Activated effector memory CD4-positive, alpha-beta T cell treated with Interleukin-2 at 50 U/mL for 16 hours (primary cell): Measurements from ENCODE around the gene GHSR.

Source experiments
- DNase-seq: peaks from one replicate; pipeline ENCODE4 v3.0.0-alpha.2; 2020

GHSR gene

GRCh38 chr3:172415323-172415722 lies 32.9 kb downstream of the GHSR start:
- DNase-seq = no peak

- DNase-seq = no peak
These were observed 36.7 kb downstream of the GHSR start for GRCh38 chr3:172411478-172411947.

GRCh38 chr3:172410702-172411477 lies 37.4 kb downstream of the GHSR start:
- no peak for DNase-seq

GRCh38 chr3:172407872-172408271 lies 40.4 kb downstream of the GHSR start:
- DNase-seq = no peak

- no peak for DNase-seq
These were observed 42.3 kb downstream of the GHSR start for GRCh38 chr3:172405914-172406313.

GRCh38 chr3:172404237-172404962 lies 43.9 kb downstream of the GHSR start:
- no peak for DNase-seq

GRCh38 chr3:172402892-172403643 lies 45.2 kb downstream of the GHSR start:
- DNase-seq = no peak

GRCh38 chr3:172402090-172402489 lies 46.2 kb downstream of the GHSR start:
- no peak for DNase-seq

- DNase-seq = no peak
These were observed 49.8 kb downstream of the GHSR start for GRCh38 chr3:172398484-172398883.

GRCh38 chr3:172397716-172398405 lies 50.4 kb downstream of the GHSR start:
- DNase-seq = no peak

GRCh38 chr3:172396400-172396799 lies 51.9 kb downstream of the GHSR start:
- DNase-seq = no peak

GRCh38 chr3:172394692-172395091 lies 53.6 kb downstream of the GHSR start:
- DNase-seq = no peak
